ENCODE results near the gene MYRIP. TPM values are rescaled to one million over a fixed set of nuclear protein-coding genes. Genes with fewer than 3 reads are reported as not detected.

The MYRIP gene
- total RNA-seq, 2 experiments from 2014 or later = not detected

- Mint-ChIP-seq H3K36me3 (ENCODE audit: low read depth) (no peaks in the 10 kb centered on the region), H3K4me3 (no peak overlapping the region), H3K9me3 (no peaks in the 10 kb centered on the region), H3K27ac (no peak overlapping the region), H3K4me1 (ENCODE audit: low read depth) (no peaks in the 10 kb centered on the region), H3K27me3 (peaks cover 8% of the 10 kb centered on the region)
- ATAC-seq = no peak
- CTCF ChIA-PET = no interaction called here
- no peak for DNase-seq
- POLR2A ChIA-PET = no interaction called here
- TF ChIP-seq CTCF (IDR thresholded peaks at IDR 0.05) = no peak
- intact Hi-C loops (cut with micrococcal nuclease) = no loop called here
Observed at GRCh38 chr3:39781632-39782031, 27.8 kb upstream of the MYRIP start.

DNA sequence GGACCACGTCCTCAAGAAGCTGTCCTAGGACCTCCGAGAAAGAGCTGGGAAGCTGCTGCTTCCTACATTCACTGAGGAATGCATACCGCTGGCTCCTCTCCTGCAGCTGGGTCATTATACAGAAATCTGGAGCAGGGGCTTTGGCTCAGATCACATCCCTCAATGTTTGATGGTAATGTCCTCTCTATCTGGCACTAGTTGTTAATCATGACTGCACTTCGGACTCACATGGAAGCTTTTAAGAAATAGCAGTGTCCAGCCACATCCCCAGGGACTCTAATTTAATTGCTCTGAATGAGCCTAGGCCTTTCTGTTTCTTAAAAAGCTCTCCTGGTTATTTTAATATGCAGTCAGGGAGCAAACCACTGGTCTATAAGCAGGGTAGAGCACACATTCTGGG lies 25.7 kb upstream of the MYRIP start:
- DNase-seq (no peak), ATAC-seq (no peak)
- ChIA-PET CTCF (no interaction called here), POLR2A (no interaction called here)
- Mint-ChIP-seq H3K27ac (no peak overlapping the region), H3K9me3 (no peaks in the 10 kb centered on the region), H3K4me1 (ENCODE audit: low read depth) (no peaks in the 10 kb centered on the region), H3K36me3 (ENCODE audit: low read depth) (no peaks in the 10 kb centered on the region), H3K4me3 (no peak overlapping the region), H3K27me3 (peaks cover 8% of the 10 kb centered on the region)
- intact Hi-C loops (cut with micrococcal nuclease) = no loop called here
- no peak for TF ChIP-seq CTCF (IDR thresholded peaks at IDR 0.05)

DNA sequence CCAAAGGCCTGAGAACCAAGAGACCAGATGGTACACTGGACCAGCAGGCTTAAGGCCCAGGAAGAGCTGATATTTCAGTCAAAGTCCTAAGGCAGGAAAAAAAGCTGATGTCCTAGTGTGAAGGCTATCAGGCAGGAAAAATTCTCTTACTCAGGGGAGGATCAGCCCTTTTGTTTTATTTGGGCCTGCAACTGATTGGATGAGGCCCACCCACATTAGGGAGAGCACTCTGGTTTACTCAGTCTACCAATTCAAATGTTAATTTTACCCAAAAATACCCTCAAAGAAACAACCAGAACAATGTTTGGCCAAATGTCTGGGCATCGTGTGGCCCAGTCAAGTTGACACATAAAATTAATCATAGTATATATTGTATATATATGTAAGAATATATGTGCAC lies 24.5 kb upstream of the MYRIP start:
- Mint-ChIP-seq H3K27ac (no peak overlapping the region), H3K27me3 (peaks cover 8% of the 10 kb centered on the region), H3K4me3 (no peak overlapping the region), H3K36me3 (ENCODE audit: low read depth) (no peaks in the 10 kb centered on the region), H3K4me1 (ENCODE audit: low read depth) (no peaks in the 10 kb centered on the region), H3K9me3 (no peaks in the 10 kb centered on the region)
- POLR2A ChIA-PET = no interaction called here
- ATAC-seq (no peak), DNase-seq (no peak)
- no peak for TF ChIP-seq CTCF (IDR thresholded peaks at IDR 0.05)
- intact Hi-C loops (cut with micrococcal nuclease) = no loop called here
- CTCF ChIA-PET = interaction anchor here (1.1 kb wide), 1 partner anchor 9 kb away, joined by 3 read pairs; no protein-coding TSS in a partner anchor

DNA sequence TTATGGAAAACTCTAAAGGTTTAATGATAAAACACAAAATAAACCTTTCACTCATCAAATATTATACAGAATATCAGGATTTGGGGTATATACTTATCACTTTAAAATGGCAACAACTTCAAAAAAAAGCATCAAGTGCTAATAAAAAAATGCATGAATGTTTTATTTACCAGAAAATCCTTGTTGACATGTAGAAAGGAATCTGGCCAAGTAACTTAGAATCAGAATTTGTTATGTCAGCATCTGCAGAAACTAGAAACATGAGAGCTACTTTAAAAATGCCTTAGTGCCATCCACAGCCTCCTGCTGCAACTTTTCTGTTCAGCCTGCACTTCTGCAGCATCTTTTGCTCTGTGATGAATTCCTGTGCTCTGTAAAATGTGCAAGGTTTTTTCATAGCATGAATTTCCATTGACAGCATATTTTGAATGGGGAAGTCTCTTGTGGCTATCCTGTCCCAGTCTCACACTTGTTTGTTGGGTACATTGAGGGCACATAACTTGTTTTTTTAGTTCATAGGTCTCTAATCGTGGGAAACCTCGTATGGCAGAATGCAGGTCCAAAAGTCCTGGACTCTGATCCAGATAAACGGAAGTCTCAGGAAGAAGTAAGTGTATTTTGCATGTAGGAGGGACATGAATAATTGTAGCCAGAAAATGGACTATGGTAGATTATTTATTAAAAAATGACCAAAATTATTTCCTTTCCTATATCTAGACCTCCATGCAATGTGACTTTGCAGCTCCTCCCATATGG lies 21.1 kb upstream of the MYRIP start:
- intact Hi-C loops (cut with micrococcal nuclease) = no loop called here
- Mint-ChIP-seq H3K36me3 (ENCODE audit: low read depth) (no peaks in the 10 kb centered on the region), H3K4me3 (no peak overlapping the region), H3K9me3 (no peaks in the 10 kb centered on the region), H3K27me3 (no peaks in the 10 kb centered on the region), H3K27ac (no peak overlapping the region), H3K4me1 (ENCODE audit: low read depth) (no peaks in the 10 kb centered on the region)
- CTCF ChIA-PET = no interaction called here
- ATAC-seq = no peak
- TF ChIP-seq CTCF (IDR thresholded peaks at IDR 0.05) = no peak
- POLR2A ChIA-PET = no interaction called here
- DNase-seq = no peak

DNA sequence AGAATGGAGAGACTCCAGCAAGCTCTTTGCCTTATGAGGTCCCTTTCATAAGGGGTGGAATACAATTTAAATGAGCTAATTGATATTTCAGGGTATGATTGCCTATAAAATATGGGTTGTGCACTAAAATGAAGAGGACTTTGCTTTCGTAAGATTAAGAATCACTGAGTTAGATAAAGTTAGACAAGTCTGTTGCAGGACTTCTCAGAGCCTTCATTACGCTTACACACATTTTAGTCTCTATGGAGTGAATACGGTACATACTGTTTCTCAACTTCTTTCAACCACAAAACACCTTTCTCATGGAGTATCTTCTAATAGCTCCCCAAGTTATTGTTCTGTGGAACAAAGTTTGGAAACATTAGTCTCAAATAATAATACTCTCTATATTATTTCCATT lies 17.8 kb upstream of the MYRIP start:
- ATAC-seq (no peak), DNase-seq (no peak)
- CTCF ChIA-PET = no interaction called here
- POLR2A ChIA-PET = no interaction called here
- no peak for TF ChIP-seq CTCF (IDR thresholded peaks at IDR 0.05)
- intact Hi-C loops (cut with micrococcal nuclease) = no loop called here
- Mint-ChIP-seq H3K4me3 (no peak overlapping the region), H3K27ac (no peak overlapping the region), H3K4me1 (ENCODE audit: low read depth) (no peaks in the 10 kb centered on the region), H3K27me3 (no peaks in the 10 kb centered on the region), H3K36me3 (ENCODE audit: low read depth) (no peaks in the 10 kb centered on the region), H3K9me3 (no peaks in the 10 kb centered on the region)

Data from activated CD8-positive, alpha-beta T cell treated with anti-CD3 and anti-CD28 coated beads for 36 hours (primary cell).